ENCODE measurements around the gene SORCS2.
"Not testable (repeated sequence)": the region's sequence is repeated elsewhere in the genome, so short reads cannot be mapped to it uniquely, and the experiment has no call there.

SORCS2 gene

GRCh38 chr4:7600247-7600646 is 407.9 kb downstream of the SORCS2 start:
- DNase-seq (ENCODE audit: low read depth) = no peak
- H3K4me3 ChIP-seq (ENCODE audit: low read depth, low read length) = no peak overlapping the region
- TF ChIP-seq, protein P1, sequence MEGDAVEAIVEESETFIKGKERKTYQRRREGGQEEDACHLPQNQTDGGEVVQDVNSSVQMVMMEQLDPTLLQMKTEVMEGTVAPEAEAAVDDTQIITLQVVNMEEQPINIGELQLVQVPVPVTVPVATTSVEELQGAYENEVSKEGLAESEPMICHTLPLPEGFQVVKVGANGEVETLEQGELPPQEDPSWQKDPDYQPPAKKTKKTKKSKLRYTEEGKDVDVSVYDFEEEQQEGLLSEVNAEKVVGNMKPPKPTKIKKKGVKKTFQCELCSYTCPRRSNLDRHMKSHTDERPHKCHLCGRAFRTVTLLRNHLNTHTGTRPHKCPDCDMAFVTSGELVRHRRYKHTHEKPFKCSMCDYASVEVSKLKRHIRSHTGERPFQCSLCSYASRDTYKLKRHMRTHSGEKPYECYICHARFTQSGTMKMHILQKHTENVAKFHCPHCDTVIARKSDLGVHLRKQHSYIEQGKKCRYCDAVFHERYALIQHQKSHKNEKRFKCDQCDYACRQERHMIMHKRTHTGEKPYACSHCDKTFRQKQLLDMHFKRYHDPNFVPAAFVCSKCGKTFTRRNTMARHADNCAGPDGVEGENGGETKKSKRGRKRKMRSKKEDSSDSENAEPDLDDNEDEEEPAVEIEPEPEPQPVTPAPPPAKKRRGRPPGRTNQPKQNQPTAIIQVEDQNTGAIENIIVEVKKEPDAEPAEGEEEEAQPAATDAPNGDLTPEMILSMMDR (IDR thresholded peaks at IDR 0.05; ENCODE audit: low read depth, low read length) = no peak
- TF ChIP-seq MYC (IDR thresholded peaks at IDR 0.05; ENCODE audit: low read depth, low read length) (no peak), POLR2A (IDR thresholded peaks at IDR 0.05; ENCODE audit: extremely low read depth, insufficient read length) (no peak)
- TF ChIP-seq, protein P2, sequence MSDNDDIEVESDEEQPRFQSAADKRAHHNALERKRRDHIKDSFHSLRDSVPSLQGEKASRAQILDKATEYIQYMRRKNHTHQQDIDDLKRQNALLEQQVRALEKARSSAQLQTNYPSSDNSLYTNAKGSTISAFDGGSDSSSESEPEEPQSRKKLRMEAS (IDR thresholded peaks at IDR 0.05; ENCODE audit: low read depth, low read length) = no peak

DNA sequence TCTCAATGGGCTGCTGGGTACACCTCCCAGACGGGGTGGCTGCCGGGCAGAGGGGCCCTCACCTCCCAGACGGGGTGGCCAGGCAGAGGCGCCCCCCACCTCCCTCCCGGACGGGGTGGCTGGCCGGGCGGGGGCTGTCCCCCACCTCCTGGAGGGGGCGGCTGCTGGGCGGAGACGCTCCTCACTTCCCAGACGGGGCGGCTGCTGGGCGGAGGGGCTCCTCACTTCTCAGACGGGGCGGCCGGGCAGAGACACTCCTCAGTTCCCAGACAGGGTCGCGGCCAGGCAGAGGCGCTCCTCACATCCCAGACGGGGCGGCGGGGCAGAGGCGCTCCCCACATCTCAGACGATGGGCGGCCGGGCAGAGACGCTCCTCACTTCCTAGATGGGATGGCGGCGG is 409.8 kb downstream of the SORCS2 start:
- H3K4me3 ChIP-seq (ENCODE audit: low read depth, low read length); DNase-seq (ENCODE audit: low read depth): not testable (repeated sequence)

- TF ChIP-seq, protein P1 (IDR thresholded peaks at IDR 0.05; ENCODE audit: low read depth, low read length) = no peak
- TF ChIP-seq, protein P2 (IDR thresholded peaks at IDR 0.05; ENCODE audit: low read depth, low read length) = no peak
- TF ChIP-seq MYC (IDR thresholded peaks at IDR 0.05; ENCODE audit: low read depth, low read length) (no peak), POLR2A (IDR thresholded peaks at IDR 0.05; ENCODE audit: extremely low read depth, insufficient read length) (no peak)
- no peak overlapping the region for H3K4me3 ChIP-seq (ENCODE audit: low read depth, low read length)
- no peak for DNase-seq (ENCODE audit: low read depth)
Measured at GRCh38 chr4:7607156-7607910, 415.0 kb downstream of the SORCS2 start.

DNA sequence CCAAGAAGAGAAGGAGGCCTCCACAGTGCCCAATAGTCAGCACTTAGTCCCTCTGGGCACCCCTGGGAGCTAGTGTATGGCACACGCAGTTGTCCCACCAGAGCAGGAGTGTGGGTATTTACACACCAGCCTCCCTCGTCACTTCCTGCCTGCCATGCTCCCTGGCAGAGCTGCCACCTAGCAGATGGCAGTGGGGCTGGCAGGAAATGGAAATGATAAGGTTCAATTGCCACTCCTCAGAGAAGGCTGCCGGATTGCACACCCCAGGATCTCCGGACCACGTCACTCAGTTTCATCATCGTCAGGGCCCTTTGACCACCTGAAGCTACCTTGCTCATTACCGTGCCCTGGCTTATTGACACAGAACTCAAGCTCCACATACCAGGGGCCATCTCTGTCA is 415.7 kb downstream of the SORCS2 start:
- DNase-seq (ENCODE audit: low read depth) = no peak
- TF ChIP-seq POLR2A (IDR thresholded peaks at IDR 0.05; ENCODE audit: extremely low read depth, insufficient read length) (no peak), MYC (IDR thresholded peaks at IDR 0.05; ENCODE audit: low read depth, low read length) (no peak)
- TF ChIP-seq, protein P2 (IDR thresholded peaks at IDR 0.05; ENCODE audit: low read depth, low read length) = no peak
- TF ChIP-seq, protein P1 (IDR thresholded peaks at IDR 0.05; ENCODE audit: low read depth, low read length) = no peak
- no peak overlapping the region for H3K4me3 ChIP-seq (ENCODE audit: low read depth, low read length)

DNA sequence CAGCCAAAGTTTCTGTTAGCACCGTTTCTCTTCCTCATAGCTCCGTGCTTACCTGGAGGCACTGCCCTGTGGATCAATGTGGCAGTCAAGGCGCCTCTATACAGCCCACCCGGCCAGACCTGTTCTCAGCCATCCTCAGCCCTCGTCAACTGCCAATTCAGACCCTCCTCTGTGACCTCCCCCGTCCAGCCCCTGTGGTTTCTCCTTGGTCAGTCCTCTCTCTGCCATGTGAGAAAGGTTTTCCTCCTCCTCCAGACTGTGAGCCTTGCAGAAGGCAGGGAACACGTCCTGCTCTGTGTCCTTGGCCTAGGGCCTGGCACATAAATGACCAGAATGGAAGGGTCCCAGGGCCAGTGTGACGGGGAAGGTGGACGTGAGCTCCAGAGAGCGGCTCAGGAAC is 417.0 kb downstream of the SORCS2 start:
- H3K4me3 ChIP-seq (ENCODE audit: low read depth, low read length) = no peak overlapping the region
- TF ChIP-seq MYC (IDR thresholded peaks at IDR 0.05; ENCODE audit: low read depth, low read length) (no peak), POLR2A (IDR thresholded peaks at IDR 0.05; ENCODE audit: extremely low read depth, insufficient read length) (no peak)
- TF ChIP-seq, protein P2 (IDR thresholded peaks at IDR 0.05; ENCODE audit: low read depth, low read length) = no peak
- TF ChIP-seq, protein P1 (IDR thresholded peaks at IDR 0.05; ENCODE audit: low read depth, low read length) = no peak
- DNase-seq (ENCODE audit: low read depth) = no peak

- no peak for DNase-seq (ENCODE audit: low read depth)
- TF ChIP-seq, protein P2 (IDR thresholded peaks at IDR 0.05; ENCODE audit: low read depth, low read length) = no peak
- TF ChIP-seq, protein P1 (IDR thresholded peaks at IDR 0.05; ENCODE audit: low read depth, low read length) = no peak
- TF ChIP-seq MYC (IDR thresholded peaks at IDR 0.05; ENCODE audit: low read depth, low read length) = no peak
- TF ChIP-seq POLR2A (IDR thresholded peaks at IDR 0.05; ENCODE audit: extremely low read depth, insufficient read length) = no peak
- H3K4me3 ChIP-seq (ENCODE audit: low read depth, low read length) = no peak overlapping the region
Measured at GRCh38 chr4:7610022-7610670, 417.8 kb downstream of the SORCS2 start.
